Posterior vena cava (tissue), 2 donors: ENCODE measurements around the gene SLC43A3. TPM values are rescaled to one million over a fixed set of nuclear protein-coding genes. Genes with fewer than 3 reads are reported as not detected.

Experiments
- DNase-seq: peaks from one replicate; pipeline ENCODE4 v3.0.0-alpha.2; 2020; ENCODE audit warnings: low spot score
- intact Hi-C, 2 donors: fragments of 100-400 bp; cut with DNase I; formaldehyde crosslinking; loops; one replicate each; pipeline versions ENCODE4 v1.14.1 to v1.14.2; 2022 to 2023
- total RNA-seq, 2 donors: library from RNA; stranded (reverse); fragmentation: NEBNext Ultra II Directional; extraction: Animal tissue kit (Norgen Biotek cat#: 25700); gene quantifications; one replicate each; pipeline ENCODE4 v1.2.1, GENCODE V29; 2021
- donor health status: DM: yes; HTN: yes; CAD: no.
- donor health status: DM: yes; HTN: yes; CAD: no.

Gene SLC43A3
- total RNA-seq, 2 donors from 2014 or later = 72.6 to 84.7 TPM

- no peak for DNase-seq
- intact Hi-C loops = no loop called here
These were observed 30.9 kb downstream of the SLC43A3 start for GRCh38 chr11:57395905-57396623.

- intact Hi-C loops = no loop called here
- DNase-seq = no peak
These were observed 32.5 kb downstream of the SLC43A3 start for GRCh38 chr11:57394203-57394965.

- intact Hi-C loops = no loop called here
- DNase-seq = no peak
These were observed 34.2 kb downstream of the SLC43A3 start for GRCh38 chr11:57392763-57393105.

GRCh38 chr11:57392066-57392762, 34.7 kb downstream of the SLC43A3 start:
- intact Hi-C loops = no loop called here
- no peak for DNase-seq

GRCh38 chr11:57391539-57391938, 35.4 kb downstream of the SLC43A3 start:
- intact Hi-C loops = no loop called here
- no peak for DNase-seq

GRCh38 chr11:57391111-57391510, 35.8 kb downstream of the SLC43A3 start:
- no peak for DNase-seq
- intact Hi-C loops = no loop called here

- DNase-seq = no peak
- intact Hi-C loops = no loop called here
These were observed 36.4 kb downstream of the SLC43A3 start, which contains the start of gene PRG2 for GRCh38 chr11:57390535-57390934. Gene PRG2, minus strand, starts transcription at chr11:57390650. Its CDS starts 706 bp downstream, at chr11:57389944.

GRCh38 chr11:57387289-57388030, 39.5 kb downstream of the SLC43A3 start:
- intact Hi-C loops = no loop called here
- DNase-seq = peak; percentile 69

- peak; percentile 2 for DNase-seq
- intact Hi-C loops = no loop called here
These were observed 40.6 kb downstream of the SLC43A3 start for GRCh38 chr11:57386178-57386940.

- intact Hi-C loops = loop anchor here in 1 of 2 donors (5.0 kb wide), 1 partner anchor 1736 kb away; no protein-coding TSS in a partner anchor
- no peak for DNase-seq
These were observed 45.9 kb downstream of the SLC43A3 start, which contains the start of gene PRG3 for GRCh38 chr11:57380975-57381374. Gene PRG3, minus strand, starts transcription at chr11:57381150. Its CDS starts 442 bp downstream, at chr11:57380708.

GRCh38 chr11:57379732-57380131, 47.2 kb downstream of the SLC43A3 start:
- DNase-seq = no peak
- intact Hi-C loops = loop anchor here in 1 of 2 donors (5.0 kb wide), 1 partner anchor 1738 kb away; no protein-coding TSS in a partner anchor

- no peak for DNase-seq
- intact Hi-C loops = no loop called here
These were observed 48.7 kb downstream of the SLC43A3 start for GRCh38 chr11:57378186-57378585.

- DNase-seq = no peak
- intact Hi-C loops = no loop called here
These were observed 49.8 kb downstream of the SLC43A3 start for GRCh38 chr11:57377107-57377506.

GRCh38 chr11:57376095-57377090, 50.5 kb downstream of the SLC43A3 start:
- intact Hi-C loops = no loop called here

GRCh38 chr11:57375490-57375889, 51.4 kb downstream of the SLC43A3 start:
- intact Hi-C loops = no loop called here
- no peak for DNase-seq

More at GRCh38 chr11:57376095-57377090, 50.5 kb downstream of the SLC43A3 start:
- DNase-seq = no peak

- DNase-seq = no peak
- intact Hi-C loops = no loop called here
These were observed 52.0 kb downstream of the SLC43A3 start for GRCh38 chr11:57374966-57375365.

- no peak for DNase-seq
- intact Hi-C loops = no loop called here
These were observed 53.8 kb downstream of the SLC43A3 start for GRCh38 chr11:57373146-57373545.
